ENCODE data around the gene CCL24.
"Not testable (repeated sequence)": the region's sequence is repeated elsewhere in the genome, so short reads cannot be mapped to it uniquely, and the experiment has no call there.

CCL24 gene, protein sequence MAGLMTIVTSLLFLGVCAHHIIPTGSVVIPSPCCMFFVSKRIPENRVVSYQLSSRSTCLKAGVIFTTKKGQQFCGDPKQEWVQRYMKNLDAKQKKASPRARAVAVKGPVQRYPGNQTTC

DNA sequence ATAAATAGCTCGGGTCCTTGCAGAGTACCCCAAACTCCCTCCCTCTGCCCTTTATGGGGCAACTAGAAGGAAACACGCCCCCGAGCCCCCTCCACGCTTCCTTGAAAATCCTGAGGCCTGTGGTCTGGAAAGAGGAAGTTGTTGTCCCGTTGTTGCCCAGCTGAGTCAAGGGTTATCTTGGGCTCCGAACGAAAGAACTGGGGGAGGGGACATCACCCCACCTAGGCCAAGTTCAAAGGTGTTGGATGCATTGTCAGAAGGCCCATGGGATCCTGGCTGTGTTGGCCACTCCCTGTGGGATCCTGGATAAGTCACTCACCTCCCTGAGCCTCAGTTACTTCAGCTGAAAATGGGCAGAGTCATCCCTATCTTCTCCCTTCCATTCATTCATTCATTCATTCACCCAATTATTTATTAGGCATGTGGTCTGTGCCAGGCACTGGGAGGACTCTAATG is at the start of gene CCL24:
Gene CCL24 (minus strand): TSS at position 26 of the 456 bp plus-strand sequence. CDS start 91 bp downstream, outside the sequence.
- DNase-seq: no peak

DNA sequence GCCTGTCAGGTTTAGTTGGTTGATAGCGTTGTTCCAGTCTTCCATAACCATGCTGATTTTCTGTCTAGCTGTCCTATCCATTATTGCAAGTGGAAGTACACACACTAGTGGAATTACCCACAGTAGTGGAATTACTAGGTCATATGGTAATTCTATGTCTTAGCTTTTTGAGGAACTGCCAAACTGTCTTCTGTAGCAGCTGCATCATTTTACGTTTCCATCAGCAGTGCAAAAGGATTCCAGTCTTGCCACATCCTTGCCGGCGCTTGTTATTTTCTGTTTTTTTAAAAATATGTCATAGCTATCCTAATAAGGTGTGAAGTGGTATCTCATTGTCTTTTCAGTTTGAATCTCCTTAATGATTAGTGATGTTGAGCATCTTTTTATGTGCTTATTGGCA is 48.0 kb upstream of the CCL24 start:
- no peak for DNase-seq

DNA sequence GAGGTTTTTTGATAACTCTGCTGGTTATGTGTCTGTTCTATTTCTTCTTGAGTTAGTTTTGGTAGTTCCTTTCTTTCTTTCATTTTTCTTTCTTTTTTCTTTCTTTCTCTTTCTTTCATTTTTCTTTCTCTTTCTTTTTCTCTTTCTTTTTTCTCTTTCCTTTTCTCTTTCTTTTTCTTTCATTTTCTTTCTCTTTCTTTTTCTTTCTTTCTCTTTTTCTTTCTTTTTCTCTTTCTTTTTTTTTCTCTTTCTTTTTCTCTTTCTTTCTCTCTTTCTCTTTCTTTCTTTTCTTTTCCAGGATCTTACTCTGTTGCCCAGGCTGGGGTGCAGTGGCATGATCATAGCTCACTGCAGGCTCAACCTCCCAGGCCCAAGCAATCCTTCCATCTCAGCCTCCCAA is 44.8 kb upstream of the CCL24 start:
- DNase-seq: no peak

DNA sequence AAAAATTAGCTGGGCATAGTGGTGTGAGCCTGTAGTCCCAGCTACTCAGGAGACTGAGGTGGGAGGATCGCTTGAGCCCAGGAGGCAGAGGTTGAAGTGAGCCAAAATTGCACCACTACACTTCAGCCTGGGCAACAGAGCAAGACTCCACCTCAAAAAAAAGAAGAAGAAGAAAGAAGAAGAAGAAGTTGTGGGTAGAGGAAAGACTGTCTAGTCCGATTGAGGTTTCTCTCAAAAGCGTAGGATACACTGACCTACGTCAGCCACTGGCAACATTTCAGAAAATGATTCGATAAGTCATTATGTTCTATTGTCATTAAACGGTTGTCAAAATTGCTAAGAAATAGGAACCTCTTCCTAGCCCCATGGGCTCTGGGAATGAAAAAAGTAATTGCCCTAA is 42.9 kb upstream of the CCL24 start:
- DNase-seq: no peak

DNA sequence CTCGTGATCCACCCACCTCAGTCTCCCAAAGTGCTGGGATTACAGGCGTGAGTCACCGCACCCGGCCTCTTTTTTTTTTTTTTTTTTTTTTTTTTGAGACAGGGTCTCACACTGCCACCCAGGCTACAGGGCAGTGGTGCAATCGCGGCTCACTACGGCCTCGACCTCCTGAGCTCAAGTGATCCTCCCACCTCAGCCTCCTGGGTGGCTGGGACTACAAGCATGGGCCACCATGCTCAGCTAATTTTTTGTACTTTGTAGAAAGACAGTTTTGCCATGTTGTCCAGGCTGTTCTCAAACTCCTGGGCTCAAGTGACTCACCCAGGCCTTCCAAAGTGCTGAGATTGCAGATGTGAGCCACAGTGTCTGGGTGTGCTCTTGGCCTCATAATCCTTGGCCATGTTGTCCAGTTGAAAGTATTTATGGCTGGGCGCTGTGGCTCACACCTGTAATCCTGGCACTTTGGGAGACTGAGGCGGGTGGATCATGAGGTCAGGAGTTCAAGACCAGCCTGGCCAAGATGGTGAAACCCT is 41.3 kb upstream of the CCL24 start:
- not testable (repeated sequence) for DNase-seq

DNA sequence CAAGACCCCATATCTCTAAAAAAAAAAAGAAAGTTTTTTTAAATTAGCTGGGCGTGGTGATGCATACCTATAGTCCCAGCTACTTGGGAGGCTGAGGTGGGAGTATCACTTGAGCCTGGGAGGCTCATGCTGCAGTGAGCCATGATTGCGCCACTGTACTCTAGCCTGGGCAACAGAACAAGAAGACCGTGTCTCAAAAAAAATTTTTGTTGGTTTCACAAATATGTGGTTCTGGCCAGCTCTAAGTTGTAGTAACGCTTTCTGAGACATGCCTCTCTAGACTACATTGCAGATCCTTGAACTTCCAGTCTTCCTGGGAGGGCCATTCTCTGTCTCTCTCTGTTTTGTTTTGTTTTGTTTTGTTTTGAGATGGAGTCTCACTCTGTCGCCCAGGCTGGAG is 40.6 kb upstream of the CCL24 start:
- no peak for DNase-seq

DNA sequence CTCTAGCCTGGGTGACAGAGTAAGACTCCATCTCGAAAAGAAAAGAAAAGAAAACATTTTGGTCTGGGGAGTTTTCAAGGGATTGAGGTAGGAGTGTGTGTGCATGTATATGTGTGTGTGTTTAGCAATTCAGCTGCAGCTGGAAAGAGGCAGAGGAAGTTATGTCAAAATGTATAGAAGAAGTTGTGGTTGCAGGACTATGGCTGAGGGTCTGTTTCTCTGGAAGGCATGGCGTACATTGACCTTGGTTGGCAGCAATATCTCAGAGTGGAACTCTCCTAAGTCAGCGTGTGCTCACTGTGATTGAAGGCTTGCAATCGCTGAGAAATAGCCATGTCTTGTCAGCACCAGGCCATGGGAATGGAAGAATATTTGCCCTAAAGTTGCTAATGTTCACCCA is 36.6 kb upstream of the CCL24 start:
- DNase-seq: no peak

DNA sequence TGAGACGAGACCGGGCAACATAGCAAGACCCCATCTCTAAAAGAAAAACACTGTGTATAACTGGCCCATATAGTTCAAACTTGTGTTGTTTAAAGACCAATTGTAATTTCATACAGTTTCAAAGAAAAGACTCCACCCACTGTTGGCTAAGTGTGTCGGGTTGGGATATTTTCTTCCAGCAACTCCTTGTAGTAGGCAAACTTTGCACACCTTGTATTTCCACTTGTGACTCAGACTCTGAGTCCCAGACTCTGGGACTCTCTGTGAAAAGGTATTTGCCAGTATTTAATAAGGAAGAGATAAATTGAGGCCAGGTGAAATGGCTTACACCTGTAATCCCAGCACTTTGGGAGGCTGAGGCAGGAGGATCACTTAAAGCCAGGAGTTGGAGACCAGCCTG is 36.0 kb upstream of the CCL24 start:
- no peak for DNase-seq

DNA sequence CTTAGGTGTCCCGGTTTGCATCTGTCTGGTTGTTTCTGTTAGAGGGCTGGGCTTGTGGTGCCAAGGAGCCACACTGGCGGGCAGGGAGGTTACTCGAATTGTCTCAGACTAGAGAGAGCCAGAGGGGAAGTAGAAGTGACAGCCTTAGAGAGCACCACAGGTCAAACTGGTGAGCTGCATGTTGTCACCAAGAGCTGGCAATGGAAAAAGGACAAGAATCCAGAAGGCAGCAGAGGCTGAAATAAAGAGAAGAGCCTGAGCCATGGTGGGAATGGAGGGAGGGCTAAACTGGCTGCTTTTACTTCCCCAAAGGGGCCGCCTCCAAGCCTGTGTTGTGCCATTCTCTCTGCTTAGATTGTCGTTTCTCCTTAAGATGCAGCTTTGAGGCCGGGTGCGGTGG is 34.1 kb upstream of the CCL24 start:
- DNase-seq: no peak

DNA sequence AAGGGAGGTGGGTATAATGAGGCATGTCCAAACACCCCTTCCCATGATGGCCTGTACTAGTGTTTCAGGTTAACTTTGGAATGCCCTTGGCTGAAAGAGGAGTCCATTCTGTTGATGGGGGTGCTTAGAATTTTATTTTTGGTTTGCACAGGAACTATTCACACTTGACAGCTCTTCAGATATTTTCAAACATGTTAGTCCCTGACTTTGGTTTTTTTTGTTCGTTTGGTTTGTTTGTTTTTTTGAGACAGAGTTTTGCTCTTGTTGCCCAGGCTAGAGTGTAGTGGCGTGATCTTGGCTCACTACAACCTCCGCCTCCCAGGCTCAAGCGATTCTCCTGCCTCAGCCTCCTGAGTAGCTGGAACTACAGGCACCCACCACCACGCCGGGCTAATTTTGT is 31.5 kb upstream of the CCL24 start:
- not testable (repeated sequence) for DNase-seq

DNA sequence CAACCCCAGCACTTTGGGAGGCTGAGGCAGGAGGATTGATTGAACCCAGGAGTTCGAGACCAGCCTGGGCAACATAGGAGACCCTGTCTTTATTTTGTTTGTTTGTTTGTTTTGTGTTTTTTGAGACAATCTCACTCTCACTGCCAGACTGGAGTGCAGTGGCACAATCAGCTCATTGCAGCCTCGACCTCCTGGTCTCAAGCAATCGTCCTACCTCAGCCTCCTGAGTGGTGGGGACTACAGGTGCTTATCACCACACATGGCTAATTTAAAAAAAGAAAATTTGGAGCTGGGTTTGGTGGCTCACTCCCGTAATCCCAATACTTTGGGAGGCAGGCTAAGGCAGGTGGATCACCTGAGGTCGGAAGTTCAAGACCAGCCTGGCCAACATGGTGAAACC is 30.6 kb upstream of the CCL24 start:
- no peak for DNase-seq

DNA sequence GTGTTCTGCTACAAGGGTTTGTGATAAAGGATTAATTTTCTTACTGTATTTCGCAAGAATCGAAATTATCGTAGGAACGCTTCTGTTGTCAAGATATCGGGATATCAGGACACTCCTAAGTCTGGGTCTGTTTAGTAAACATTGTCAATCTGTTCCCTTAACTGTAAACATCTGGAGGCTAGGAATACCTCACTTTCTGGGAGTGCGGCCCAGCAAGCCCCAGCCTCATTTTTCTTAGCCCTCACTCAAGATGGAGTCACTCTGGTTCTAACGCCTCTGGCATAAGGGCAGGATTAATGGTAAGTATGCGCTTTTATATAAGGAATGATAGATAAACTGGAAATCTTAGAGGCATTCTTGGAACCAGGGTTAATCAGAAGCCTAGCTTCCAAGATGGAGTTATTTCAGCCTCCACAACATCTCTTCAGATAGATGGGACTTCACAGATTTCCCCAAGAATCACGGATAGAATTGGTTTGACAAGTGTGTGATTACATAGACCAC is 30.1 kb upstream of the CCL24 start:
- DNase-seq: no peak

DNA sequence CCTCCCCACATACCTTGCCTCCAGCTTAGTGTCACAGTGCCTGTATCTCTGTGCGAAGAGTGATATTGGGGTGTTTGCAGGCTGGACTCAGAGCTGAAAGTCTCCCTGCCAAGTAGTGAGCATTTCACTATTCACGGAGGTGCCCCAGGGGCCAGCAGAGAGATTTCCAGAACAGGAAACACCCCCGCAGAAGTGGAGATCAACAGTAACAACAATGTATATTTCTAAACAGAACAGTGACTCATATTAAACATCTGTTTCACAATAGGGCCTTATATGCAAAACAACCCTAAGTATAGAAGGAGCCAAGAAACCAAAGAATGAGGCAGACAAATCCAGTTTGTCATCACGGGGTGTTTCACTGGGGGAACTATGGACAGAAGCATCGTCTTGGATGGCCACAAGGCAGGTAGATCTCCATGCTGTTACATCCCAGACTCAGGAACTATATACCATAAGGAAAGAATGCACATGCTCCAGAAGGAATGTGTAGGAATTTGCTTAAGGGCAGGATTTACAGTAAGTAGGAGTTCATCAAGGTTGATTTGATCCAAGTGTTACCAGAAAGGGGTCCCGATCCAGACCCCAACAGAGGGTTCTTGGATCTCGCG is 29.3 kb upstream of the CCL24 start:
- no peak for DNase-seq

DNA sequence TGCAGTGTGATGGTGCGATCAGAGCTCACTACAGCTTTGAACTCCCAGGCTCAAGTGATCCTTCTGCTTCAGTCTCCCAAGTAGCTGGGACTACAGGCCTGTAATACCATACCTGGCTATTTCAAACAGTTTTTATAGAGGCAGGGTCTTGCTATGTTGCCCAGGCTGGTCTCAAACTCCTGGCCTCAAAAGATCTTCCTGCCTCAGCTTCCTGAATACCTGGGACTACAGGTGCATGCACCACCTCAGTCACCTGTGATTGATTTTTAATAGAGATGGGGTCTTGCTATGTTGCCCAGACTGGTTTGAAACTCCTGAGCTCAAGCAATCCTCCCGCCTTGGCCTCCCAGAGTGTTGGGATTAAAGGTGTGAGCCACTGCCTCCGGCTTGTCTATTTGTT is 26.4 kb upstream of the CCL24 start:
- no peak for DNase-seq

DNA sequence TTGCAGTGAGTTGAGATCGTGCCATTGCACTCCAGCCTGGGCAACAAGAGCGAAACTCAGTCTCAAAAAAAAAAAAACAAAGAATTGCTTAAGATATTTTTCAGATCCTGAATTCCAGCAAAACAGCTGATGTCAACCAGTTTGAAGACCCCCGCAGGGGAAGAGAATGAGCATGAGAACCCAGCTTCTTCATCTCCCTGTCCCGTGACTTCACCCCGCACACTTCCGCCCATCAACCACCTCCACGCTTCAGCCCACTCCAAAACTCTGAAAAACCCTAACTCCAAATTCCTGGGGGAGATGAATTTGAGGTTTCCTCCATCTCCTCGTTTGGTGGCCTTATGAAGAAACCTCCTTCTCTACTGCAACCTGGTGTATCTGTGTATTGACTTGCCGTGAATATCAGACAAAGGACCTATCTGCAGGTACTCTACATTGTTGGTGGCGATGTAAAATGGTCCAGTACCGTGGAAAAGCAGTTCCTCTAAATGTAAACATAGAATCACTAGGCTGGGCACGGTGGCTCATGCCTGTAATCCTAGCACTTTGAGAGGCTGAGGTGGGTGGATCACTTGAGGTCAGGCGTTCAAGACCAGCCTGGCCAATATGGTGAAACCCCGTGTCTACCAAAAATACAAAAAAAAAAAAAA is 24.8 kb upstream of the CCL24 start:
- not testable (repeated sequence) for DNase-seq

DNA sequence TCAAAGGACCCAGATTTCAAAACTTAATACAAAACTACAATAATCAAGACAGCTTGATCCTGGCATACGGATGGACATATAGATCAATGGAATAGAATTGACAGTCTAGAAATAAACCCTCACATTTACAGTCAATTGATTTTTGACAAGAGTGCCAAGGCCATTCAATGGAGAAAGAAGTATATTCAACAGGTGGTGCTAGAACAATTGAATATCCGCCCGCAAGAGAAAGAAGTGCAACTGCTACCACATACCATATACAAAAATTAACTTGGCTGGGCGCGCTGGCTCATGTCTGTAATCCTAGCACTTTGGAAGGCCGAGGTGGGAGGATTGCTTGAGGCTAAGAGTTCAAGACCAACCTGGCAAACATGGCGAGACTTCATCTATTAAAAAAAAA is 23.2 kb upstream of the CCL24 start:
- DNase-seq: no peak

DNA sequence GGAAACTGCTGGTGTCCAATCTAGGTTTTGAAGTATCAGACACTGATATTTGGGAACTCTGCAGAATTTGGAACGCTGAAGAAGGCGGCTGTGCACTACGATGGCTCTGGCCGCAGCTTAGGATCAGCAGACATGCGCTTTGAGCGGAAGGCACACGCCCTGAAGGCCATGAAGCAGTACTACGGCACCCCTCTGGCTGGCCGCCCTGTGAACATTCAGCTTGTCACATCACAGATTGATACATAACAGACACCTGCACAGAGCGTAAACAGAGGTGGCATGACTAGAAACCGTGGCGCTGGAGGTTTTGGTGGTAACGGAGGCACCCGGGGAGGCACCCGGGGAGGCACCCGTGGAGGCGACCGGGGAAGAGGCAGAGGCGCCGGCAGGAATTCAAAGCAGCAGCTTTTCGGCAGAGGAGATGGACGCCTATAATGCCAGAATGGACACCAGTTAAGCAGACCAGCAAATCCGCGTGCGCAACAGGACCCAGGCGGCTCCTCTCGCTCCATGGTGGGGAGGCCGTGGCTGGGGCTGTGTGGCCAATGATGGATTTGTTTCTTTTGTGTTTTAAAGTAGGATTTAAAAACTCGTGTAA is 22.2 kb upstream of the CCL24 start:
- DNase-seq: no peak

DNA sequence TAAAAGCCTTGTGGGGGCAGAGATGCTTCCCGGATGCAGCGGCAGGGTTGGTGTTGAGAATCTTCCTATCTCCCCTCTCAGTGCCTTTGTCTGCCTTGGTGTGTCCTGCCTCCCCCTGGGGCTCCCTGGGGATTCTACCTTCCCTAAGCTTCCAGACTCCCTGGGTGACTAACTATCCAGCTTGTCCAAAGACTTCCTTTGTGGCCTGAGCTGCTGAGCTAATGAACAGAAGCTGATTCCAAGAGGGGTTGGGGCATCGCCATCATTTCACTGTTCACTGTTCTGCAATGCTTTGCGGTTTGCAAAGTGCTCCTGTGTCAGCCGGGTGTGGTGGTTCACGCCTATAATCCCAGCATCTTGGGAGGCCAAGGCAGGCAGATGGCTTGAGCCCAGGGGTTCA is 20.1 kb upstream of the CCL24 start:
- not testable (repeated sequence) for DNase-seq

DNA sequence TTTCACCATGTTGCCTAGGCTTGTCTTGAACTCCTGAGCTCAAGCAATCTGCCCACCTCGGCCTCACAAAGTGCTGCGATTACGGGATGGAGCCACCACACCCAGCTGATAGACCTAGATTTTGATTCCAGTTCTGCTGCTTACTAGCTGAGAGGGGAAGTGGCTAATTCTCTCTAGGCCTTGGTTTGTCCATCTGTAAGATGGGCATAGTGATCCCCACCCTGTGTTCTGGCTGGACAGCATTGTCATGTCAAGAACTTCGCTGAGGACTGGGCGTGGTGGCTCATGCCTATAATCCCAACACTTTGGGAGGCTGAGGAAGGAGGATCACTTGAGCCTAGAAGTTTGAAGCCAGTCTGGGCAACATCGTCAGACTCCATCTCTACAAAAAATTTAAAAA is 17.4 kb upstream of the CCL24 start:
- no peak for DNase-seq

DNA sequence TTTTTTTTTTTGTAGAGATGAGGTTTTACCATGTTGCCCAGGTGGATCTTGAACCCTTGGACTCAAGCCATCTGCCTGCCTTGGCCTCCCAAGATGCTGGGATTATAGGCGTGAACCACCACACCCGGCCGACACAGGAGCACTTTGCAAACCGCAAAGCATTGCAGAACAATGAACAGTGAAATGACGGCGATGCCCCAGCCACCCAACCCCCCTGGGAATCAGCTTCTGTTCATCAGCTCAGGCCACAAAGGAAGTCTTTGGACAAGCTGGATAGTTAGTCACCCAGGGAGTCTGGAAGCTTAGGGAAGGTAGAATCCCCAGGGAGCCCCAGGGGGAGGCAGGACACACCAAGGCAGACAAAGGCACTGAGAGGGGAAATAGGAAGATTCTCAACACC is 16.1 kb upstream of the CCL24 start:
- not testable (repeated sequence) for DNase-seq

DNA sequence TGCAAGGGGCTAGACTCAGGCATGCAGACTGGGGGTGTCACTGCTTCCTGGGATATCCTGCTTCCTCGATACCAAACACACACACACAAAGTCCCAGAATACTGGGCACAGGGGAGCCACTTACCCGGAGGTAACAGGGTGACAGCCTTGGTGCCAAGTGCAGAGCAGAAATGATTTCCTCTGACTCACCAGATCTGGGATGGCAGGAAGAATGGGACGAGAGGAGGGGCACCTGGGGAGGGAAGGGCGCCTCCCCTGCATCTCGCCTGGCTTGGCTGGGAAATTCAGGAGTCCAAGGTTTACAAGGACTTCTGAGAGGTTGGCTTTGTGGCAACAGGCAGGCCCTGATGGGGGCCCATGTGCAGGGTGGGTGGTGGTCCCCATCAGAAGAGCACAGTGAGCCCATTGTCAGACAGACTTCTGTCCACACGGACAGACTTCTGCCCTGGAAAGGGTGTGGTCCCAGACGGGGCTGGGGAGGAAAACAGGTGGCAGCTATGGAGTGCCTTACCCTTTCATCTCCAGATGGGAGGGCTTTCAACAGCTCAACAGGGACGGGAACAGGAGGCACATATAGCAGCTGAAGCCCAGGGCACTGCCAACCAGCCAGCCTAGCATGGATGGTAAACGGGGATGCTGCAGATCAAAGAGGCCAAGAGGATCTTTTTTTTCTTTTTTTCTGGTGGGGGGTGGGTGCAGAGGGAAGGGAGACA is 9.7 kb upstream of the CCL24 start:
- no peak for DNase-seq

DNA sequence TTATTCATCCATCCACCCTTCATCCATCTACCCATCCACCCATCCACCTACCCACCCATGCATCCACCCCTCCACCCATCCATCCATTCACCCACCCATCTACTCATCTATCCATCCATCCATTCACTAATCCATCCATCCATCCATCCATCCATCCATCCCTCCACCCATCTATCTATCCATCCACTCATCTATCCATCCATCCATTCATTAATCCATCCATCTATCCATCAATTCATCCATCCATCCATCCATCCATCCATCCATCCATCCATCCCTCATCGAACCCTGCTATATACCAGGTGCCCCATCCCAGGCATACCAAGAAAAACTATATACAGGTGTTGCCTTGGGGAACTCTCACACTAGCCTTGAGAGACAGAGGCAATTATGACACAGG is 7.1 kb upstream of the CCL24 start:
- no peak for DNase-seq

DNA sequence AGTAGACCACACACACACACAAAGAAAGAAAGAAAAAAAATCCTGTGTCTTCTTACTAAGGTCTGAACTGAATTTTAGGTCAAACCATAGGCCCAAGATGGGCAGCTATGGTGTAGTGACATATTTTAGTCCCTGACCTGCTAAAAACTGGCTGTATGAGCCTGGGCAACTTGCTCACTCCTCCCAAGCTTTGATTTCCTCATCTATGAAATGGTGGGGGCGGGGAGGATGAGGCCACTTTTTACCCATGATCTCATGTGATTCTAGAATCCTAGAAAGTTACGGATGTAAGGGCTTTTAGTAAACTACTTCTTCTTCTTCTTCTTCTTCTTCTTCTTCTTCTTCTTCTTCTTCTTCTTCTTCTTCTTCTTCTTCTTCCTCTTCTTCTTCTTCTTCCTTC is 6.1 kb upstream of the CCL24 start:
- DNase-seq: no peak

All from activated naive CD4-positive, alpha-beta T cell (primary cell).